Putamen (tissue), 1 donor: ENCODE results near the gene CCDC154.
"Not testable (repeated sequence)": the region's sequence is repeated elsewhere in the genome, so short reads cannot be mapped to it uniquely, and the experiment has no call there.

Experiments used
- DNase-seq: peaks from one replicate; pipeline ENCODE4 v3.0.0-alpha.2; 2016; ENCODE audit warnings: low spot score

Gene CCDC154

GRCh38 chr16:1474082-1474795 is 29.9 kb upstream of the CCDC154 start:
- no peak for DNase-seq

DNA sequence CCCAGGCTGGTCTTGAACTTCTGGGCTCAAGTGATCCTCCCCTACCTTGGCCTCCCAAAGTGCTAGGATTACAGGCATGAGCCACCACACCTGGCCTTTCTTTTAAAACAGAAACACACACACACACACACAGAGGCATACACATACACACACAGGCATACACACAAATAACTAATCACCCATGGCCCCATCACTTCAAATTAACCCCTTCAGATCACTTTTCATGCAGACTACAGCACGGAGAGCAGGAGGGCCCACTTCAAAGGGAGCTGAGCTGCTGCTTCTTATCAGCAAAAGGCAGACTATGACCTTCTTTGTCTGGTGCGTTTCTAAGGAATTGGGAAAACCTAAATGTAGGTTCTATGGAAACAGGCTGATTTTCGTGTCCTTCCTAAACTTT is 28.6 kb upstream of the CCDC154 start:
- DNase-seq = no peak

DNA sequence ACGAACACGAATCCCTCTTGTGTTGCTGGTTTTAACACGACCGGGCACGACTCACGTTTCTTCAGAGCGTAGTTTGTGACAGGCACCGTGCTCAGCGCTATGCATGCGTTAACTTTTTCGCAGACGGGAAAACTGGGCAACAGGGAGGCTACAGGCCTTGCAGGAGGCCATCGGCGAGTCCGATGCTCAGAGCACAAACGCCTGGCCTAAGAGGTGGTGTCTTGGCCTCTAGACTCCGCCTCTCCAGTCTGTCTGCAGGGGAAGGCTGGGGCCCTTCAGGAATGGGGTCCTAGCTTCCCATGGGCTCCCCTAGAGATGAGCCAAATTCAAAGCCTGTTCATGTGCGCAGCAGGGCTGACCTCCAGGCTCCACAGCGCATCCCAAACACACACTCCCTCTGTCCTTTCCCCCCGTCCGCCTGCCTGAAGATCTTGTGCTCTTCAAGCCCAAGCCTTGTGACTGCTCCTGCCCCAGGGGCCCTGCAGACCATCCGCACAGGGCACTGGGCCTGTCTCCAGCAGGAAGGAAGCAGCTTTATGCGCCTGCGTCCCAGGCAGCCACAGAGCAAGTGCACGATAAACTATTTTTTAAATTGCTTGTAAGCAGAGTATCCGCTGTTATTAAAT is 27.3 kb upstream of the CCDC154 start:
- no peak for DNase-seq

DNA sequence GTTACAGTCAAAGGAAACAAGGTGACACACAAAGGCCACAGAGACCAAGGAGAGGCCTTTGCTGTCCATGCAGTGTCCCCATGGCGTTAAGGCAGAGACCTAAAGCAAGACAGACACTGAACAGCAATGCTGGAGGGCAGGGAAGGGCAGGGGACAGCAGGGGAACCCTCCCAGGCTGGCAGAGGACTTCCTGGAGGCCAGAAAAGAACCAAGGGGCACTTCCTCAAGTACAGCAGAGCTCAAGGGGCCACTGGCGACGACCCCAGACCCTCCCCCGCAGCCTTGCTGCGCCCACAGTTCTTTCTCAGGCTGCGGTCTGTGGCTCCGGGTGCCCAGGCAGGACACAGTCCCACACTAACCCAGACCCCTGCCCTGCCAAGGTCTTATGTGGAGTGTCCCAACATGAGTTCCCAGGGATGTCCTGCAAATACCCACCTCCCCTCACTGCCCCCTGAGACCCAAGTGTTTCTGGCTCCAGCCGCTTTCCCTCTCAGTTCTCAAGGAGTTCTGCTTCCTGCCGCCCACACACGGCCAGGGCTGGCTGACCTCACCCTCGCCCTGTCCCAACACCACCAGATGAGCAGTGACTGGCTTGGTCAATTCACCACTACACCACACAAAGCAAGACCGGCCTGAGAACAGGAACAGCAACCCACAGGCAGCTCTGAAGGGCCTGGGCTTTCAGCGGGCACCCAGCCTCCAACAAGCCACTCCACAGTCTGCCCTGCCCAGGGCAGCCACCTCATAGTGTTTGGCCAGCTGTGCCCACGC is 26.3 kb upstream of the CCDC154 start:
- no peak for DNase-seq

DNA sequence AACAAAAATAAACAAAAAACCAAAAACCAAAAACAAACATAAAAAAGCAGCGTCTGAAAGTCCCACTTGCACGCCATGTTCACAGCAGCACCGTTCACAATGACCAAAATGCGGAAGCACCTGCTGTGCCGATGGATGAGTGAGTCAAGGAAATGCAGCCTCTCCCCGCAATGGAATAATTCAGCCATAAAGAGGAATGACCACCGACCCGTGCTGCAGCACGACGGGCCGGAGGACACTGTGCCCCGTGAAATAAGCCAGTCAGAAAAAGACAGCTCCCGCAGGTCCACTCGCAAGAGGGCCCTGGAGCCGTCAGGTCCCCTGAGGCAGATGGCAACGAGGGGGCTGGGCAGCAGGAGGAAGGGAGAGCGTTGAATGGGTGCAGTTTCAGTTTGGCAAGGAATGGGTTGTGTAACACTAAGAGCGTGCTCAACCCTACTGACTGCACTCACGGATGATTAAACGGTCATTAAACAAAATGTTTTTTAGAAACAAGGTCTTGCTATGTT is 25.4 kb upstream of the CCDC154 start:
- DNase-seq = no peak

DNA sequence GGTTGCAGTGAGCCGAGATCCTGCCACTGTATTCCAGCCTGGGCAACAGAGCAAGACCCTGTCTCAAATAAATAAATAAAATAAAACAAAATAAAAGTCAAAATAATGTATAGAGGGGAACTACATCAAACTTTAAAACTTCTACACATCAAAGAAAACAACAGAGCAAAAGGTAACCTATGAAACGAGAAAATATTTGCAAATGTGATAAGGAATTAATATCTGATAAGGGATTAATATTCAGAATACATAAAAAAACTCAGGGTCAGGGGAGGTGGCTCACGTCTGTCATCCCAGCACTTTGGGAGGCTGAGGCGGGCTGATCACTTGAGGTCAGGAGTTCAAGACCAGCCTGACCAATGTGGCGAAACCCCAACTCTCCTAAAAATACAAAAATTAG is 24.8 kb upstream of the CCDC154 start:
- not testable (repeated sequence) for DNase-seq

DNA sequence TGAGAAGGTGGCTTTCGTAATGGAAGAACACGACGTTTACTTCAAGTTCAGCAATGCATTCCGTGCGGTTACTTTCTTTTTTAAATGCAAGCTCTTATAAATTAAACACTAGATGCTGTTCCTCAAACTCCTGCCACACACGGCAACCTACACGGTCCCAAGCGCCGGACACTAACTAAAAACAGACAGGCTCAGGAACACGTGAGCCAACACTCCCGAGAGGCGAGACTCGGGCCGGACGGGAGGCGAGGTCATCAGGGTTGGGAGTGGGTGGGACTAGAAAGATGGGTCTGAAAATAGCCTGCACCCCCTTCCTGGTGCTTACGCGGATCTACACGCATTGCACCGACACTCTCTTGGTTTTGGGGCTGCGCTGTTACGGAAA is 24.1 kb upstream of the CCDC154 start:
- DNase-seq = no peak

DNA sequence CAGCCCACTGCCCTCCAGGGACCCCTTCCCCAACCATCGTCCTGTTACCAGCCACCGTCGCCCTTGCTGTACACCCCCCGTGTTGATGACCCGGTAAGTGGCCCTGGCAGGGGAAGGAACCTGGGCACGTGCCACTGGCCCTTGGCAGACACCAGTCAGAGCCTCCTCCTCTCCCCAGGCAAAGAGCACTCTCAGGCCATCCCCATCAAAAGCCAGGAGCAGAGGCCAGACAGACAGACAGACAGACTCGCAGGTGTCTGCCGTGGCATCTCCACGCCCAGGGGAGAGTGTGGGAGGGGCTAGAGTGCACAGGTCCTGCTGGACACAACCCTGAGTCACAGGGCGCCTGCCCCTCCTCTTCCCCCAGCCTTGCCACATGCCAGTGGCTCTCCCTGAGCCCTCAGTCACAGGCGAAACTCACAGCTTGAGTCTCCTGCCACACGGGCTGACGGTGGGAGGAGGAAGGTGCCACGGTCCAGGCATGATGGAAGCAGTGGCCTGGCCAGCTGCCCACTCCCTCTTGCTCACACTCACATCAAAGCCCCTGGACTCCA is 22.7 kb upstream of the CCDC154 start:
- DNase-seq = no peak

- DNase-seq = no peak
Measured at GRCh38 chr16:1466054-1466453, 21.7 kb upstream of the CCDC154 start.

DNA sequence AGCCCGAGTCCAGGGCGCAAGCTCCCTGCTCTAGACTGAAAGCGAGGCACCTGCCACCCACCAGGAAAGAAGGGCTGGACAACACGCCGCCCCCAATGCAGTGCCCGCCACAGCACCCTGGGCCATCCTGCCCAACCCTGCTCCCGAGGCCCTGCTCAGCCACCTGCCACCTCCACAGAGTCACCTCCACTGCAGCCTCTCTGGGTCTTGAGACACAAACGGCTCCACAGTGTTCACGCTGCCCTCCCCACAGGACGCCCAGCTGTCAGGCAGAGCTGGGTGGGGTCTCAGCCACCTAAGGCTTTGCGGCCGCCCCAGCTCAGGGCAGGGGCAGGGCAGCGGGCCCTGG is 21.2 kb upstream of the CCDC154 start:
- no peak for DNase-seq

- DNase-seq = no peak
Measured at GRCh38 chr16:1464894-1465566, 20.7 kb upstream of the CCDC154 start.

DNA sequence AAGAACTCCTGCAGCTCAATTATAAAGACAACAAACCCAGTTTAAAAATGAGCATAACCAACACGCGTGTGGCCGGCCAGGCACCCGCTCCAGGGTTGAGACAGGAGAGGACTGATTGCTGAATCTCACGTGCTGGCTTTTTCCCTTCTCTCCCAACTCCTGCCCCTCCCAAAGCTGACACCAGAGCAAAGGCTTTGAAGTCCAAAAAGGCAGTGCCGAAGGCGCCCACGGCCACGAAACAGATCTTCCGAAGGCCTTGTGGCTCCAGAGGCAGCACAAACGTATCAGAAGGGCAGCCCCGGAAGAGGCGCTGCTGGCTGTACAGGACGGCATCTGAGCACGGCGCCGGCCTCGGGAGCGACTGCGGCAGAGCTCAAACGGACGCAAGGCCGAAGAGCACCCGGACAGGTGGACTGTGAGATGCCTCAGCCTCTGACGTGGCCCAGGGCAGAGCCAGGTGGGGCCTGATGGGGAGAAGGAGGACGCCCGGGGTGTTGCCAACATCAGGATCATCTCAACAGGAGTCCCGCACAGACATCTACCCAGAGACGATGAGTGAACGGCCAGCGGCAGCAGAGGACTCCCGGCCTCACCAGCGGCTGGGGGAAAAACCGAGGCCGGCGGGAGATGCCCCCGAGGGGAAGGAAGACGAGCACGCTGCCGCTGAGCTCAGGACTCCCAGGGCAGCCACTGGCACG is 20.0 kb upstream of the CCDC154 start:
- no peak for DNase-seq

- no peak for DNase-seq
Measured at GRCh38 chr16:1461146-1461545, 16.8 kb upstream of the CCDC154 start.

DNA sequence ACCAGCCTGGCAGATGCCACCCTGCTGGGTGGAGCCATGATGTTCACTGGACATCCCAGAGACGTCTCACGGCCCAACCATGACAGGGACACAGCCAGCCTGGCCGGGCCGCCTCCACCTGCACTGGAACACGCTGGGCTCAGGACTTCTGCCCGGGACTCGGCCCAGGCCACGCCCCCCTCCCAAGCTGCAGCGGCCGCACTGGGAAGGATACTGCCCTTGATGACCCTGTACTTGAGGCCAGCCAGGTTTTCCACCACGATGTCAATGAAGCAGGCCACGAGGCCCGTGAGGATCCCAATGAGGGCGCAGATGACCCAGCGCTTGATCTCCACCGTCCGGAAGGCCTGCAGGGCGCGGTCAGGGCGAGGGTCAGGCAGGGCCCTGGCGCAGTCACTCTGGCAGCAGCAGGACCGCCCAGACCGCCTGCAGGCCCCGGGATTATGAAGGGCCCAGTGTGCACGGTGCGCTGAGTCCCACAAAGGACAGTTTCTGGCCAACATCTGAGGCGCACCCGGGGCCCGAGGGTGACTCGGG is 16.3 kb upstream of the CCDC154 start:
- no peak for DNase-seq

DNA sequence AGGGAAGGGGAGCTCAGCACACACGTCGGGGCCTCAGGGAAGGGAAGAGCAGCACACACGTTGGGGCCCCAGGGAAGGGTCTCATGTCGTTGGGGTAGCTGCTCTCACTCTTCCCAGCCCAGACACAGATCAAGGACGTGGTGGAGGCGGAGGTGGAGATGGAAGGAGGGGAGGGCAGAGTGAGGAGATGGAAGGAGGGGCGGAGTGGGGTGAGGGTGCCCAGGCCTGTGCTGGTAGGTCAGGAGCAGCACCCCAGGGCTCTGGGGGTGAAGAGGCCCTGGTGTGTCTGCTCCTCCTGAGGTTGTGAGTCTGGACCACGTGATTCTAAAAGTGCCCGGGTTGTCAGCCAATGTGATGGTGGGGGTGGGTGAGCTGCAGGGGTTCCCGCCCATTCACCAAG is 15.6 kb upstream of the CCDC154 start:
- DNase-seq = no peak

GRCh38 chr16:1458977-1459341 is 14.6 kb upstream of the CCDC154 start:
- no peak for DNase-seq

DNA sequence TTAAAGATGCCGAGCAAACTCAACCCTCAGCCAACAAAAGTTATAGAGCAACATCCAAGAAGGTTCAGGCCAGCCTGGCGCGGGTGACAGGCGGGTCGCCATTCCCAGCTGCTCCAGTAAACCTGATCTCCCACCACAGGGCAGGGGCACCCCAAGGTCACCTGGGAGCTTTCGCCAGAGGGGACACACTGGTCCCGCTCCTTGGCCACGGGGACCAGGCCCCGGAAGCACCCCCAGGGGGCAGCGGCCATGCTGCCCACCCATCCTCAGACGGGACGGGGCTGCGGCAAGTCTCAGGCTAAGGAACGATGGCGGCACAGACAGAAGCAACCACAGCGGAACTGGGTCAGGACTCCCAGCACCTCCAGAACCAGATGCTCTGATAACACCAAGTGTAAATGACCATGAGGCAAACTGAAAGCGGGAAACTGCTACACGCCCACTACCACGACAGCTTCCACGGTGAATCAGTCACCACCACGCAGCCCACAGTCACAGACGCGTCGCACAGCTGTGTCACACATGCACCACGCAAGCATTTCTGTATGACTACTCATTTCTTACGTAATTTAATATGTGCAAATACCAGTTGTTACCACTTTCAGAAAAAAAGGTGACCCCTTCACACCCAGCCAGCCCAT is 14.1 kb upstream of the CCDC154 start:
- peak; percentile 8 for DNase-seq

- DNase-seq = no peak
Measured at GRCh38 chr16:1457489-1458245, 13.3 kb upstream of the CCDC154 start.

DNA sequence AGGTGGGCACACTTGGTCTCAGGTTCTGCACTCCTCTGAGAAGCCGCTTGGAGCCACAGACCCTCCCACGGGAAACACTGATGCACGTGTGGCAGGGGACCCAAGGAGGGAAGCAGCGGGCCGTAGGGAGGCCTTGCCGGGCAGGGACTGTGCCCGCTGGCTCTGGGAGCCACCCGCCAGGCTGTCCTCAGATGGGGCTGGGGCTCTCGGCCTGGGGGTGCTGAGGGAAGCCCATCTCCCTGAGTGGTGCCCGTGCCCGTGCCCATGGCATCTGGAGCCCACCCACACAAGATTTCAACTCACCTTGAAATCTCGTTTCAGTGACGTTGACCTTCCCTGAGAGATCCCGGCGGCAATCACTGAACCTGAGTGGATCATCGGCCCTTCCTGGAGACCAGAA is 12.6 kb upstream of the CCDC154 start:
- DNase-seq = no peak
